Osteocyte (in vitro differentiated cells): ENCODE results near the gene PRKAR2A. TPM values are rescaled to one million over a fixed set of nuclear protein-coding genes. Genes with fewer than 3 reads are reported as not detected.
A peak's percentile ranks its signal among the peaks of the same experiment; 100 is the strongest.

Experiments used
- DNase-seq: peaks from one replicate; pipeline ENCODE4 v3.0.0; 2021; ENCODE audit warnings: mixed read lengths; ENCODE audit not compliant: unreplicated experiment; ENCODE audit errors: extremely low spot score
- H3K27ac Mint-ChIP-seq: one replicate; pipeline ENCODE4 v1.8.0; 2021; ENCODE audit warnings: mild to moderate bottlenecking, mixed read lengths; ENCODE audit not compliant: unreplicated experiment
- H3K27me3 Mint-ChIP-seq: one replicate; pipeline ENCODE4 v1.8.0; 2021; ENCODE audit warnings: mixed read lengths; ENCODE audit not compliant: unreplicated experiment
- H3K36me3 Mint-ChIP-seq: one replicate; pipeline ENCODE4 v1.8.0; 2021; ENCODE audit warnings: mixed read lengths; ENCODE audit not compliant: unreplicated experiment
- H3K4me1 Mint-ChIP-seq: one replicate; pipeline ENCODE4 v1.8.0; 2021; ENCODE audit warnings: mixed read lengths; ENCODE audit not compliant: unreplicated experiment
- H3K4me3 Mint-ChIP-seq: one replicate; pipeline ENCODE4 v1.8.0; 2021; ENCODE audit warnings: mild to moderate bottlenecking, moderate library complexity, mixed read lengths; ENCODE audit not compliant: unreplicated experiment
- H3K9me3 Mint-ChIP-seq: one replicate; pipeline ENCODE4 v1.8.0; 2021; ENCODE audit warnings: mixed read lengths; ENCODE audit not compliant: unreplicated experiment
- CTCF ChIP-seq: fragments of 200-600 bp; sonication (generic); IDR thresholded peaks from 2 replicates; pipeline ENCODE4 v1.5.0; 2021; ENCODE audit warnings: antibody characterized with exemption, mild to moderate bottlenecking, moderate library complexity
- total RNA-seq: library from RNA; stranded (reverse); gene quantifications from 2 replicates; pipeline ENCODE4 v1.2.1, GENCODE V29; 2021

PRKAR2A gene
- total RNA-seq, 1 donor from 2014 or later, result 61.6 TPM

GRCh38 chr3:48700731-48701405 lies 146.8 kb downstream of the PRKAR2A start:
- H3K27ac Mint-ChIP-seq, result no peak overlapping the region

GRCh38 chr3:48698891-48699290 lies 148.8 kb downstream of the PRKAR2A start:
- no peak for DNase-seq
- peaks cover 38% of the 10 kb centered on the region for H3K4me1 Mint-ChIP-seq
- TF ChIP-seq CTCF, result no peak
- no peaks in the 10 kb centered on the region for H3K9me3 Mint-ChIP-seq
- H3K27me3 Mint-ChIP-seq, result no peaks in the 10 kb centered on the region
- no peak overlapping the region for H3K27ac Mint-ChIP-seq
- H3K36me3 Mint-ChIP-seq, result peaks cover 24% of the 10 kb centered on the region
- H3K4me3 Mint-ChIP-seq, result no peak overlapping the region

More at GRCh38 chr3:48700731-48701405, 146.8 kb downstream of the PRKAR2A start:
- no peak for TF ChIP-seq CTCF
- Mint-ChIP-seq H3K4me1 (peaks cover 25% of the 10 kb centered on the region), H3K27me3 (no peaks in the 10 kb centered on the region), H3K4me3 (no peak overlapping the region), H3K36me3 (peaks cover 23% of the 10 kb centered on the region), H3K9me3 (no peaks in the 10 kb centered on the region)
- no peak for DNase-seq

- peaks cover 30% of the 10 kb centered on the region for H3K36me3 Mint-ChIP-seq
- no peak overlapping the region for H3K27ac Mint-ChIP-seq
- H3K27me3 Mint-ChIP-seq, result no peaks in the 10 kb centered on the region
- peaks cover 46% of the 10 kb centered on the region for H3K4me1 Mint-ChIP-seq
- TF ChIP-seq CTCF, result no peak
- no peak for DNase-seq
- no peak overlapping the region for H3K4me3 Mint-ChIP-seq
- H3K9me3 Mint-ChIP-seq, result no peaks in the 10 kb centered on the region
These were observed 149.7 kb downstream of the PRKAR2A start for GRCh38 chr3:48697952-48698351.

- peaks cover 31% of the 10 kb centered on the region for H3K36me3 Mint-ChIP-seq
- no peak for TF ChIP-seq CTCF
- H3K27ac Mint-ChIP-seq, result peak overlapping the region; percentile 56
- no peak overlapping the region for H3K4me3 Mint-ChIP-seq
- no peaks in the 10 kb centered on the region for H3K27me3 Mint-ChIP-seq
- H3K4me1 Mint-ChIP-seq, result peaks cover 42% of the 10 kb centered on the region
- DNase-seq, result no peak
- no peaks in the 10 kb centered on the region for H3K9me3 Mint-ChIP-seq
These were observed 151.1 kb downstream of the PRKAR2A start for GRCh38 chr3:48696601-48697000.

Other genes starting within 250 kb of the PRKAR2A start
- 201 and 202 TPM in 2 replicates for gene UQCRC1, start 238.2 kb downstream of the PRKAR2A start, total RNA-seq
- gene TMEM89, start 226.1 kb downstream of the PRKAR2A start, total RNA-seq, result not detected in 2 replicates
- gene SLC26A6, start 212.4 kb downstream of the PRKAR2A start, total RNA-seq, result 63.8 and 66.2 TPM in 2 replicates
- gene CELSR3, start 185.0 kb downstream of the PRKAR2A start, total RNA-seq, result 7.1 and 7.4 TPM in 2 replicates
- gene NCKIPSD, start 162.0 kb downstream of the PRKAR2A start, total RNA-seq, result 26.3 and 27.2 TPM in 2 replicates
- gene IP6K2, start 130.7 kb downstream of the PRKAR2A start, total RNA-seq, result 101 and 104 TPM in 2 replicates
- gene SLC25A20, start 51.0 kb upstream of the PRKAR2A start, total RNA-seq, result 12.4 and 13.3 TPM in 2 replicates
- gene ARIH2, start 71.0 kb upstream of the PRKAR2A start, total RNA-seq, result 82.5 and 97.2 TPM in 2 replicates
- 31.3 and 35.6 TPM in 2 replicates for gene P4HTM, start 142.4 kb upstream of the PRKAR2A start, total RNA-seq
- 211 and 236 TPM in 2 replicates for gene WDR6, start 159.5 kb upstream of the PRKAR2A start, total RNA-seq
- 22.8 and 25.3 TPM in 2 replicates for gene DALRD3, start 170.7 kb upstream of the PRKAR2A start, total RNA-seq
- gene NDUFAF3, start 174.2 kb upstream of the PRKAR2A start, total RNA-seq, result 69.1 and 69.4 TPM in 2 replicates
- gene IMPDH2, start 181.5 kb upstream of the PRKAR2A start, total RNA-seq, result 202 and 203 TPM in 2 replicates
- 92.9 and 104 TPM in 2 replicates for gene QRICH1, start 246.2 kb upstream of the PRKAR2A start, total RNA-seq